ENCODE results near the gene ARSI.

DNA sequence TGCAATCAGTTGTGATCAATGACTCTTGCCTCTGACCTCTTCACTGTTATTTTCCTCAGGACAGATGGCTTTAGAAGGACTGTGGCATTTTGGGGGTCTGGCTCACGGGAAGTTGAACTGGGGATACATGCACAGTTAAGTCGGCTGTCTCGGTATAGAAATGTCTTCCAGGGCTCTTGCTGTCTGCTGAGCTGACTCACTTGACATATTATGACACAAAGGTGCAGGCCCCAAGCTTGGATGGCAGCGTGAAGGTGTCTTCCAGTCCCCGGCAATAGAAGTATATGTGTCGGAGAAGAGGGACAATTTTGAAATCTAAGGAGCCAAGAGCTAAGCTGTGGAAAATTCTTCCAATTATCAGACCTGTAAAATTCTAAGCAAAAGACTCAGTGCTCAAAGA lies 9.8 kb upstream of the ARSI start:
- no peak for TF ChIP-seq EZH2phosphoT487 (conservative IDR thresholded peaks at IDR 0.05; ENCODE audit: low read length)
- TF ChIP-seq CTCF (IDR thresholded peaks at IDR 0.05; ENCODE audit: insufficient read depth, low read length, poor library complexity, severe bottlenecking), result no peak

Measured in SU-DHL-6 (cell line).